NOMO-1 treated with dmso at 0.1 percent for 144 hours (cell line): ENCODE data around the gene CEMIP2.

Experiments used
- DNase-seq: peaks from one replicate; lab custom pipeline; 2025; ENCODE audit not compliant: unreplicated experiment; lab: John Stamatoyannopoulos, UW

CEMIP2 gene

GRCh38 chr9:71655141-71655540 lies 113.2 kb downstream of the CEMIP2 start:
- DNase-seq, result no peak

- no peak for DNase-seq
Observed at GRCh38 chr9:71652480-71652879, 115.8 kb downstream of the CEMIP2 start.

- no peak for DNase-seq
Observed at GRCh38 chr9:71648453-71648852, 119.9 kb downstream of the CEMIP2 start.

- DNase-seq, result no peak
Observed at GRCh38 chr9:71647094-71647591, 121.2 kb downstream of the CEMIP2 start.

GRCh38 chr9:71646131-71646530 lies 122.2 kb downstream of the CEMIP2 start:
- no peak for DNase-seq

GRCh38 chr9:71644819-71645362 lies 123.4 kb downstream of the CEMIP2 start:
- no peak for DNase-seq

GRCh38 chr9:71643330-71643729 lies 125.0 kb downstream of the CEMIP2 start:
- no peak for DNase-seq

GRCh38 chr9:71642056-71642455 lies 126.3 kb downstream of the CEMIP2 start:
- no peak for DNase-seq

- no peak for DNase-seq
Observed at GRCh38 chr9:71638627-71639026, 129.7 kb downstream of the CEMIP2 start.

- DNase-seq, result no peak
Observed at GRCh38 chr9:71637926-71638325, 130.4 kb downstream of the CEMIP2 start.

- no peak for DNase-seq
Observed at GRCh38 chr9:71637375-71637774, 130.9 kb downstream of the CEMIP2 start.

GRCh38 chr9:71636143-71636839 lies 132.0 kb downstream of the CEMIP2 start:
- no peak for DNase-seq

- DNase-seq, result no peak
Observed at GRCh38 chr9:71634752-71635151, 133.6 kb downstream of the CEMIP2 start.
